HUES48 (cell line): Measurements from ENCODE around the gene WSCD1.

Experiments
- H3K27ac ChIP-seq: one replicate; pipeline ENCODE4 v1.7.0; 2013; ENCODE audit warnings: low read depth, low read length, inconsistent platforms
- H3K27me3 ChIP-seq: 2 replicates; pipeline ENCODE4 v1.6.1; 2013; ENCODE audit warnings: mild to moderate bottlenecking, low read length; ENCODE audit not compliant: control insufficient read depth, insufficient read depth
- H3K36me3 ChIP-seq: 2 replicates; pipeline ENCODE4 v1.6.1; 2013; ENCODE audit warnings: low read length; ENCODE audit not compliant: control insufficient read depth, insufficient read depth
- H3K4me1 ChIP-seq: 2 replicates; pipeline ENCODE4 v1.6.1; 2013; ENCODE audit warnings: mild to moderate bottlenecking, low read length; ENCODE audit not compliant: control insufficient read depth, insufficient read depth
- H3K4me3 ChIP-seq: 2 replicates; pipeline ENCODE4 v1.5.1; 2013; ENCODE audit warnings: mild to moderate bottlenecking, low read depth, low read length
- H3K9ac ChIP-seq: 2 replicates; pipeline ENCODE4 v1.6.1; 2013; ENCODE audit warnings: mild to moderate bottlenecking, low read depth, low read length, moderate library complexity
- H3K9me3 ChIP-seq: 2 replicates; pipeline ENCODE4 v1.6.1; 2013; ENCODE audit warnings: low read length; ENCODE audit not compliant: control insufficient read depth, insufficient read depth

Gene WSCD1

DNA sequence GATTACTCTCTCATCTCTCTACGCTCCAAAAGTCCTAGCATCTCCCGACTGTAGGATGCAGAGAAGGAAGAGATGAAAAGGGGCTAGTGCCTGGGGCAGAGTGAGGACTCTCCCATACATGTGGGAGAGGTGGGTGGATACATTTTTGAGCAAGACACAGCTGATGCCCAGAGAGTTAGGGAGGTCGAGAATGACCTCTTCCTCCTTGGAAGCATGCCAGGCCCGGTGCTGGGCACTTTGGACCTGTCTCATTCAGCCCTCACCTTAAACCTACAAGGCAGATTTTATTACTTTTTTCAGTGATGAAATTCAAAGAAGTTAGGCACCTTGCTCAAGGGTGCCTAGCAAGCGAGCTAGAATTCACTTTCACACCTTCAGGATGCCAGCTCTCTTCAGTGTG lies 38.2 kb downstream of the WSCD1 start:
- Histone ChIP-seq H3K27ac (no peak overlapping the region), H3K4me3 (no peak overlapping the region), H3K27me3 (no peaks in the 10 kb centered on the region), H3K36me3 (peaks cover 15% of the 10 kb centered on the region), H3K9me3 (no peaks in the 10 kb centered on the region), H3K4me1 (0 out of 2 replicates have a peak, but pooled peaks cover 3% of the 10 kb centered on the region), H3K9ac (no peak overlapping the region)

DNA sequence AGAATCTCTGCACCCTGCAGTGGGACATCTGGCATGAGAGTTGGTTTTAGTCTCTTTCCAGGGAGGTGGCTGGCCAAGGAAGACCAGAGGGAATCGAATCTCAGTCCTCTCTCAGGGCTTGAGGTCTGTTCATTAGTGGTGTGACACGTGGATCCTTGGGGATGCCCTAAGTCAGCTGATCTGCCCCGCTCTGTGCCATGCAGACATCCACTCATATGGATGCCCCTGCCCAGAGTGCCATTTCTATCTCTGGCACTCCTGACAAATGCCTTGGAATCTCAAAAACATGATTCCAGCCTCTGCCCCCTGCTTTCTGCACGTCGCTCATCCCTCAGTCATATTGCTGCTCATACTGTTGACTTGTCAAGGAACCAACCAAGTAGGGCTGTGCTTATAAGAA lies 38.8 kb downstream of the WSCD1 start:
- Histone ChIP-seq H3K9ac (no peak overlapping the region), H3K36me3 (peaks cover 17% of the 10 kb centered on the region), H3K9me3 (no peaks in the 10 kb centered on the region), H3K4me1 (no peaks in the 10 kb centered on the region), H3K27ac (no peak overlapping the region), H3K27me3 (no peaks in the 10 kb centered on the region), H3K4me3 (no peak overlapping the region)

DNA sequence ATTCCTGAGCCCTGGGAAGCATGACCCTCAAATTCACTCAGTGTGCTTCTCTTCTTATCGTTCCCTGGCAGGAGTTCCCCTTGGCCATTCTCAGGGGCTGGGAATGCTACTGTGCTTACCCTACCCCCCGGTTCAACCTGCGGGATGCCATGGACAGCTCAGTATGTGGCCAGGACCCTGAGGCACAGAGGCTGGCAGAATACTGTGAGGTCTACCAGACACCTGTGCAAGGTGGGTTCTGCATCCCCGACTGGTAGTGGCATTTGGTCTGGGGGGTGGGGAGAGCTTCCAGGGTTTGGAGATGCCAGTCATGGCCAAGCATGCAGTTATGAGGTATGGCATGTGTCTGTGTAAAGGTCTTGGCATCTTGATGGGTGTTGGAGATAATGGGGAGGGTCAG lies 39.4 kb downstream of the WSCD1 start:
- Histone ChIP-seq H3K27ac (no peak overlapping the region), H3K9me3 (no peaks in the 10 kb centered on the region), H3K36me3 (peaks cover 17% of the 10 kb centered on the region), H3K4me3 (no peak overlapping the region), H3K9ac (no peak overlapping the region), H3K27me3 (no peaks in the 10 kb centered on the region), H3K4me1 (no peaks in the 10 kb centered on the region)

DNA sequence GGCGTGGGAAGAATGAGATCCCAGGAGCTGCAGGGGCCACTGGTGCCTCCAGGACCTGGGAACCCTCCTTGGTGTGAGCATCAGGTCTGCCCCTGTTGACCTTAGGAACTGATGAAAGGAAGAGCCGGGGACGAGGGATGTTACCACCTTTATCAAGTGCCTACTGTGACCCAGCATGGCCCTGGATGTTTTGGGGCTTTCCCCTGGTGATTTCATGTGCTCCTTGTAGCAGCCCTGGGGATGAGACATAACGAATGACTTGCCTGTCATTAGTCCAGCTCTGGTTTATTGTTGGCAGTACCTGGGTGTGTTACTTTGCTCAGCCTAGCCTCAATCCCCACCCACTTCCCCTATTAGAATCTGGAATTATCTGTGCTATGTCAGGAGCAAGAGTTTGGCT lies 39.9 kb downstream of the WSCD1 start:
- Histone ChIP-seq H3K36me3 (peaks cover 17% of the 10 kb centered on the region), H3K27ac (no peak overlapping the region), H3K9ac (no peak overlapping the region), H3K9me3 (no peaks in the 10 kb centered on the region), H3K4me3 (no peak overlapping the region), H3K27me3 (no peaks in the 10 kb centered on the region), H3K4me1 (no peaks in the 10 kb centered on the region)

DNA sequence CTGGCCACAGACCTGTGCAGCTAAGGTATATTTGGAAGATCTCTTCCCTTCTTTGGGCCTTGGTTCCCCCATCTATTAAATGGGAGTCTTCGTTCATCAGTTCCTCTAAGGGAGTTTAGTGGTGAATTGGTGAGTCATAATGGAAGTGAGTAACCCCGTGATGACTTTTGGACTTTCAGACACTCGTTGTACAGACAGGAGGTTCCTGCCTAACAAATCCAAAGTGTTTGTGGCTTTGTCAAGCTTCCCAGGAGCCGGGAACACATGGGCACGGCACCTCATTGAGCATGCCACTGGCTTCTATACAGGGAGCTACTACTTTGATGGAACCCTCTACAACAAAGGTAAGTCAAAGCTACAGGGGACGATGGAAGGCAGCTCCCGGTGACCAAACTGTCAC lies 40.4 kb downstream of the WSCD1 start:
- Histone ChIP-seq H3K4me1 (no peaks in the 10 kb centered on the region), H3K36me3 (peaks cover 17% of the 10 kb centered on the region), H3K27me3 (no peaks in the 10 kb centered on the region), H3K9ac (no peak overlapping the region), H3K9me3 (no peaks in the 10 kb centered on the region), H3K27ac (no peak overlapping the region), H3K4me3 (no peak overlapping the region)

DNA sequence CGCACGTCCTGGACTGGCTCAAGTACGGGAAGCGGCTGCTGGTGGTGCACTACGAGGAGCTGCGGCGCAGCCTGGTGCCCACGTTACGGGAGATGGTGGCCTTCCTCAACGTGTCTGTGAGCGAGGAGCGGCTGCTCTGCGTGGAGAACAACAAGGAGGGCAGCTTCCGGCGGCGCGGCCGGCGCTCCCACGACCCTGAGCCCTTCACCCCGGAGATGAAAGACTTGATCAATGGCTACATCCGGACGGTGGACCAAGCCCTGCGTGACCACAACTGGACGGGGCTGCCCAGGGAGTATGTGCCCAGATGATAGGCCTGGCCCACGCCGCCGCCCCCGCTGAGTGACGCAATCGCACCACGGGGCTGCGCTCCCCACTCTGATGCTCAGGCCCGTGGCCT lies 50.2 kb downstream of the WSCD1 start:
- no peak overlapping the region for H3K9ac ChIP-seq
- H3K4me3 ChIP-seq, result no peak overlapping the region
- H3K27me3 ChIP-seq, result no peaks in the 10 kb centered on the region
- H3K4me1 ChIP-seq, result no peaks in the 10 kb centered on the region
- H3K36me3 ChIP-seq, result peaks cover 17% of the 10 kb centered on the region
- H3K9me3 ChIP-seq, result no peaks in the 10 kb centered on the region
- no peak overlapping the region for H3K27ac ChIP-seq

DNA sequence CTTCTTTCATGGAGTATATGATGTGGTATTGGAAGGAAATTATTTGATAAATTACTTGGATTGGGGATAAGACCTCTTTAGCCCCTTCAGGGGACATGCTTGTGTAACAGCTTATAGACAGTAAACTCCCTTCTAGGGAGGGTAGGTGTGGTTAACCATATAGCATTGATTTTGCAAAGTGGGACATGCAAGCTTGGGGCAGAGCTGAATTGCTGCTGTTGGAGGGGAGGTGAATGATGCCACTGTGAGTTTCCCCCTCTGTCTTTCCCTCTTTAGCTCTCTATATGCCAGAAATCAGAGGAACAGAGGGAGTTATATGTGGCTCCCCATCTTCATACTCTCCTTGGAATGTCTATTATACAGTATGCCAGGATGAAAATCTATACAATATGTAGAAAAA lies 54.7 kb downstream of the WSCD1 start:
- Histone ChIP-seq H3K9ac (no peak overlapping the region), H3K27me3 (no peaks in the 10 kb centered on the region), H3K4me3 (no peak overlapping the region), H3K27ac (no peak overlapping the region), H3K4me1 (no peaks in the 10 kb centered on the region), H3K36me3 (peaks cover 10% of the 10 kb centered on the region), H3K9me3 (no peaks in the 10 kb centered on the region)

DNA sequence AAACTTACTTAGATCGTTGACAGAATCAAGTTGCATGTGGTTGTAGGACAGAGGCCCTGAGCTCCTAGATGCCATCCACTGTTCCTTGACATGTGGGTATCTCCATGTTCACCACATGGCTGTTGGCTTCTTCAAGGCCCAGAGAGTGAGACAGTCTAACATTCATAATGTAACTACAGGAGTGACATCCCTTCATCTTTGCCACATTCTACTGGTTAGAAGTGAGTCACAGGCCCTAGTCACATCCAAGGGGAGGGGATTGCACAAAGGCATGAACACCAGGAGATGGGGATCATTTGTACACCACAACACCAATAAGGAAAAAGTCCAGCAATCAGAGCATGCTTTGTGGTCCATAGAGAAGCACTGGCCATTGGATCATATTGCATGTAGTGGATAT lies 56.6 kb downstream of the WSCD1 start:
- Histone ChIP-seq H3K4me3 (no peak overlapping the region), H3K27ac (no peak overlapping the region), H3K36me3 (no peaks in the 10 kb centered on the region), H3K27me3 (no peaks in the 10 kb centered on the region), H3K9me3 (no peaks in the 10 kb centered on the region), H3K9ac (no peak overlapping the region), H3K4me1 (no peaks in the 10 kb centered on the region)

DNA sequence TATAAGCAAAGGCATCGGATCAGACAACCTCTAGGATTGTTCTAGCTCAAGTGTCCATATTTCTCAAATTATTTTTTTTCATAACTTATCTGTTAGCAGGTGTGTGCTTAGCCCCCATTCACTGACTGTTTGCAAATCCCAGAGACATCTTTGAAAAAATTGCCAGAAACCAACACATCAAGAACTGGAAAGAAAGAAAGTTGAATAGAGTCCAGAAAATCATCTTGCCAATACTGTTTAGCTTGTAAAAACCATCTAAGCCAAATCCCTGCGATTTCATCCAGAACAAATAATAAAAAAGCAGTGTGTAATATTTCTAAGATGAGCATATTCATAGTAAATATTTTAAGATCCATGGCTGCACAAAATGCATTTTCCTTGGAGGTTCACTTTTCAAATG lies 64.5 kb downstream of the WSCD1 start:
- no peaks in the 10 kb centered on the region for H3K27me3 ChIP-seq
- no peak overlapping the region for H3K27ac ChIP-seq
- H3K4me1 ChIP-seq, result peaks cover 19% of the 10 kb centered on the region
- no peaks in the 10 kb centered on the region for H3K9me3 ChIP-seq
- H3K36me3 ChIP-seq, result no peaks in the 10 kb centered on the region
- no peak overlapping the region for H3K9ac ChIP-seq
- H3K4me3 ChIP-seq, result no peak overlapping the region

DNA sequence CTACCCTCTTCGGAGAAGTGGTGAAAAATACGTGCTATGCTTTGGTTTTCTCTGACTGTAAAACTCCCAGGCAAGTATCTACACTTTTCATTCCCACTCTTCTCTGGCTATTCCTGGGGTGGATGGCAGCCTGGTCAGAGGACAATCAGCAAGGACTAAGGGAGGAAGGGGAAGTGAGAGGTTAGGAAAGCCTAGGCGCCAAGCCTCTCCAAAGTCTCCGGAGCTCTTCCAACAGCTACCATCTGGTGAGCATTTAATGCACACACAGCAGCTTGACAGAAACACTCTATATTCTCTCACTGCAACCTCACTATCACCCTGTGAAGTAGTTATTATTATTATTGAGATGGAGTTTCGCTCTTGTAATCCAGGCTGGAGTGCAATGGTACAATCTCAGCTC lies 65.1 kb downstream of the WSCD1 start:
- H3K27ac ChIP-seq, result no peak overlapping the region
- no peaks in the 10 kb centered on the region for H3K9me3 ChIP-seq
- no peak overlapping the region for H3K9ac ChIP-seq
- no peak overlapping the region for H3K4me3 ChIP-seq
- peaks cover 23% of the 10 kb centered on the region for H3K4me1 ChIP-seq
- no peaks in the 10 kb centered on the region for H3K27me3 ChIP-seq
- no peaks in the 10 kb centered on the region for H3K36me3 ChIP-seq

DNA sequence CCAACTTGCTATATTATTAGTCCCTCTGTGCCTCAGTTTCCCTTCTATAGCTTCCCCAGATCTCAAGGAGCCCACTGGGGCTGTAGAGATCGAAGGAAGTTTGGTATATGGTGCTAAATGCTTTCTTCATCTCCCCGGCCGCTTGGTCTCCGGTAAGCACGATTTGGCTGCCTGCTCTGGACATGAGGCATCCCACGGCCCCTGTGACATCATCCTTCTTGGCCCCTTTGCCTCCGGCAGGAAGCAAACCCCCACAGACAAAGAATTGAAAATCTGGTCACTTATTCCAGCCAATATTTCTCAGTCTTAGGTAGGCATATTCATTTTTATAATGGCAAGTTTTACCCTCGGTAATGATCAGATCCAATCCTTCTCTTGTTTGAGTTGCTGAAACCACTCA lies 65.8 kb downstream of the WSCD1 start:
- H3K27ac ChIP-seq, result no peak overlapping the region
- H3K9ac ChIP-seq, result no peak overlapping the region
- no peaks in the 10 kb centered on the region for H3K27me3 ChIP-seq
- H3K9me3 ChIP-seq, result no peaks in the 10 kb centered on the region
- peaks cover 23% of the 10 kb centered on the region for H3K4me1 ChIP-seq
- H3K4me3 ChIP-seq, result no peak overlapping the region
- H3K36me3 ChIP-seq, result no peaks in the 10 kb centered on the region
